GM12891 (cell line): ENCODE data around the gene TMEM127.

Source experiments
- POLR2A ChIP-seq: IDR thresholded peaks from 2 replicates; pipeline ENCODE4 v1.6.1; 2011; ENCODE audit warnings: low read depth, low read length, control low read depth
- POLR2AphosphoS5 ChIP-seq: IDR thresholded peaks from 2 replicates; pipeline ENCODE4 v1.6.1; 2011; ENCODE audit warnings: low read depth, low read length, control low read depth
- POU2F2 ChIP-seq: IDR thresholded peaks from 2 replicates; pipeline ENCODE4 v1.6.1; 2011; ENCODE audit warnings: low read depth, mild to moderate bottlenecking, control low read depth, low read length, moderate library complexity
- SPI1 ChIP-seq: IDR thresholded peaks from 2 replicates; pipeline ENCODE4 v1.6.1; 2011; ENCODE audit warnings: low read depth, low read length, control low read depth
- TAF1 ChIP-seq: IDR thresholded peaks from 2 replicates; pipeline ENCODE4 v1.6.1; 2011; ENCODE audit warnings: low read depth, low read length, control low read depth

GRCh38 chr2:96296925-96297324, 31.1 kb upstream of the TMEM127 start:
- TF ChIP-seq POLR2A (no peak), TAF1 (no peak), SPI1 (no peak), POLR2AphosphoS5 (no peak), POU2F2 (no peak)
